Esophagus squamous epithelium (tissue), 5 donors: ENCODE data around the gene ADIPOR2. TPM values are rescaled to one million over a fixed set of nuclear protein-coding genes. Genes with fewer than 3 reads are reported as not detected.
"Not testable (repeated sequence)": the region's sequence is repeated elsewhere in the genome, so short reads cannot be mapped to it uniquely, and the experiment has no call there.

Experiments used
- DNase-seq: peaks from one replicate; lab custom pipeline; 2025; lab: John Stamatoyannopoulos, UW
- H3K27ac ChIP-seq, 4 donors: fragments of 200-600 bp; sonication (generic); one replicate each; pipeline ENCODE4 v1.5.1; 2016 to 2019; ENCODE audit warnings: mild to moderate bottlenecking in 1 of 4
- H3K27me3 ChIP-seq, 4 donors: fragments of 200-600 bp; sonication (generic); 1 replicate in 3 of 4; 2 replicates in 1 of 4; pipeline versions ENCODE4 v1.5.1 to v1.6.0; 2017 to 2021; ENCODE audit warnings: antibody characterized with exemption in 1 of 4
- H3K36me3 ChIP-seq, 3 donors: fragments of 200-600 bp; sonication (generic); one replicate each; pipeline ENCODE4 v1.5.1; 2016 to 2019
- H3K4me1 ChIP-seq, 3 donors: fragments of 200-600 bp; sonication (generic); one replicate each; pipeline ENCODE4 v1.5.1; 2017 to 2019
- H3K4me3 ChIP-seq, 4 donors: fragments of 200-600 bp; sonication (generic); 1 replicate in 3 of 4; 2 replicates in 1 of 4; pipeline ENCODE4 v1.5.1; 2016 to 2019; ENCODE audit warnings: mild to moderate bottlenecking in 2 of 4, moderate library complexity in 1 of 4
- H3K9me3 ChIP-seq, 3 donors: fragments of 200-600 bp; sonication (generic); one replicate each; pipeline ENCODE4 v1.5.1; 2016 to 2019
- POLR2A ChIP-seq, 4 donors: fragments of 450-650 bp; IDR thresholded peaks; one replicate each; pipeline ENCODE4 v1.6.1; 2017; ENCODE audit warnings: antibody characterized with exemption in 4 of 4, mild to moderate bottlenecking in 4 of 4, moderate library complexity in 3 of 4
- WGBS, 2 donors: methylation state at CpG; one replicate each; pipeline ENCODE4 v1.1.5; 2018; 5-methylcytosine and 5-hydroxymethylcytosine counted together
- intact Hi-C: fragments of 100-400 bp; cut with DNase I; formaldehyde crosslinking; loops from one replicate; pipeline ENCODE4 v1.15.0; 2022
- total RNA-seq, 4 donors: library from RNA; depleted of rRNA; stranded (reverse); fragments of >200 nt; gene quantifications; one replicate each; pipeline ENCODE4 v1.1.0, GENCODE V29; 2016
- TF ChIP-seq, protein P1 (sequence below), 6 experiments: fragments of 450-650 bp in 4 of 6; fragments of 200-600 bp in 2 of 6; sonication (generic) in 2 of 6; IDR thresholded peaks; one replicate each; pipeline ENCODE4 v1.5.1; 2016 to 2019; ENCODE audit warnings: antibody characterized with exemption in 6 of 6, mild to moderate bottlenecking in 4 of 6, moderate library complexity in 4 of 6
- donor health status: DM: yes; HTN: yes; CAD: no.

The ADIPOR2 gene
- total RNA-seq, 4 donors from 2014 or later = 29.1 to 49.4 (median 31.1) TPM

DNA sequence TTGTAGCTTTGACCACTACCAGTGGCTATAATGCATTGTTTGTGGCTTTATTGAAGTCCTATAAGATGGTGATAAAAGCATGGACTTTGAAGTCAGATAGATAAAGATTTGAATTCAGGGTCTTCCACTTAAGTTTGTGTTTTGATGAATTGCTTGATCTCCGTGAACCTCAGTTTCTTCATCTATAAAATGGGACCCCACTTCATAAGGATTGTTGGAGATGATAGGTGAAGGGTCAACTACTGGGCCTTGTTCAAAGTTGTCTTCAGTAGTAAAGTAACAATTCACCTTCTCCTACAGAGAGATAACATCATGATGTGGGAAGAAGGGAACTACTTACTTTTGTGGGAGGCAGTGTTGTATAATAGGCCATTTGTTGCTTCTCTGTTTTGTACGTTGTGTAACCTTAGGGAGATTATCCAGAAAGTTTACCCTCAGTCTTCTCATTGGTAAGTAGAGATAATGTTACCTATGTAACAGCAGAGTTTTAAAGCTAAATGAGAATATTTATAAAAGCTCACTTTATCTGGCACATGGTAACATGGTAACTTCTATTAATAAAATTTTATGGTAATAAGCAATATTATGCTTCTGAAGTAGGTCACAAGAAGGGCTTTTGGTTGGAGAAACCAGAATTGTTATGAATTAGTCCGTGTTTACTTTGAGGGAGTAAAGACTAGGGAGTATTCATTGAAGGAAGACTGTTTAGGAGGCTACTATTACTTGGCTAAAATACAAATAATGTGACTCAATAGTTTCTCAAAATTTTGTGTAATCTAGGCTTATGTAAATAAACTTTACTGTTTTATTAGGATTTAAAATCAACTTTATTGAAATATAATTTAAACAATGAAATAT lies 15.1 kb downstream of the ADIPOR2 start:
- no peak for TF ChIP-seq POLR2A (IDR thresholded peaks at IDR 0.05)
- peak overlapping the region in 2 of 4 donors; percentile 11 to 46 for H3K27ac ChIP-seq
- no peaks in the 10 kb centered on the region for H3K27me3 ChIP-seq
- no peak overlapping the region for H3K4me3 ChIP-seq
- no peak for DNase-seq
- H3K36me3 ChIP-seq = no peaks in the 10 kb centered on the region
- 70 to 73% methylated on average over 3 of the region's 3 CpGs for WGBS, 2 donors
- H3K4me1 ChIP-seq = peaks cover 5 to 40% (median 6%) of the 10 kb centered on the region in 3 donors
- intact Hi-C loops = no loop called here
- no peaks in the 10 kb centered on the region for H3K9me3 ChIP-seq

DNA sequence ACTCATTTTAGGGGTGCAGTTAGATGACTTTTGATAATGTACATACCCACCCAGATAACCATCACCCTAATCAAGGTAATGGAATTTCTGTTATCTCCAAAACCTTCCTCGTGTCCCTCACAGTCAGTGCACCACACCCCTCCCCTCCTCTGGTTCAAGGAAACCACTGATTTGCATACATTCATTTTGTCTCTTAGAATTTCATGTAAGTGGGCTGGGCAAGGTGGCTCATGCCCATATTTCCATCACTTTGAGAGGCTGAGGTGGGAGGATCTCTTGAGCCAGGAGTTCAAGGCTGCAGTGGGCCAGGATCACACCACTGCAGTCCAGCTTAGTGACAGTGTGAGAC lies 15.7 kb downstream of the ADIPOR2 start:
- intact Hi-C loops = no loop called here

GRCh38 chr12:1707051-1707450 lies 16.2 kb downstream of the ADIPOR2 start:
- H3K27ac ChIP-seq = peak overlapping the region in 1 of 4 donors; percentile 1
- H3K4me1 ChIP-seq = peaks cover 5 to 46% (median 15%) of the 10 kb centered on the region in 3 donors
- intact Hi-C loops = no loop called here
- no peaks in the 10 kb centered on the region for H3K27me3 ChIP-seq
- H3K9me3 ChIP-seq = no peaks in the 10 kb centered on the region
- DNase-seq = no peak
- WGBS, 2 donors = 80 to 100% methylated on average over 1 of the region's 1 CpG
- H3K4me3 ChIP-seq = no peak overlapping the region
- TF ChIP-seq, protein P1, sequence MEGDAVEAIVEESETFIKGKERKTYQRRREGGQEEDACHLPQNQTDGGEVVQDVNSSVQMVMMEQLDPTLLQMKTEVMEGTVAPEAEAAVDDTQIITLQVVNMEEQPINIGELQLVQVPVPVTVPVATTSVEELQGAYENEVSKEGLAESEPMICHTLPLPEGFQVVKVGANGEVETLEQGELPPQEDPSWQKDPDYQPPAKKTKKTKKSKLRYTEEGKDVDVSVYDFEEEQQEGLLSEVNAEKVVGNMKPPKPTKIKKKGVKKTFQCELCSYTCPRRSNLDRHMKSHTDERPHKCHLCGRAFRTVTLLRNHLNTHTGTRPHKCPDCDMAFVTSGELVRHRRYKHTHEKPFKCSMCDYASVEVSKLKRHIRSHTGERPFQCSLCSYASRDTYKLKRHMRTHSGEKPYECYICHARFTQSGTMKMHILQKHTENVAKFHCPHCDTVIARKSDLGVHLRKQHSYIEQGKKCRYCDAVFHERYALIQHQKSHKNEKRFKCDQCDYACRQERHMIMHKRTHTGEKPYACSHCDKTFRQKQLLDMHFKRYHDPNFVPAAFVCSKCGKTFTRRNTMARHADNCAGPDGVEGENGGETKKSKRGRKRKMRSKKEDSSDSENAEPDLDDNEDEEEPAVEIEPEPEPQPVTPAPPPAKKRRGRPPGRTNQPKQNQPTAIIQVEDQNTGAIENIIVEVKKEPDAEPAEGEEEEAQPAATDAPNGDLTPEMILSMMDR (IDR thresholded peaks at IDR 0.05) = no peak
- no peak for TF ChIP-seq POLR2A (IDR thresholded peaks at IDR 0.05)
- H3K36me3 ChIP-seq = no peaks in the 10 kb centered on the region

More for the DNA sequence above, 15.7 kb downstream of the ADIPOR2 start:
- WGBS, 2 donors = 33 to 45% methylated on average over 1 of the region's 1 CpG
- H3K36me3 ChIP-seq = no peaks in the 10 kb centered on the region
- H3K4me1 ChIP-seq = peaks cover 5 to 46% (median 12%) of the 10 kb centered on the region in 3 donors
- no peak overlapping the region for H3K4me3 ChIP-seq
- TF ChIP-seq, protein P1 (IDR thresholded peaks at IDR 0.05) = no peak
- no peak for TF ChIP-seq POLR2A (IDR thresholded peaks at IDR 0.05)
- H3K27ac ChIP-seq = peak overlapping the region in 1 of 4 donors; percentile 1
- DNase-seq = no peak
- no peaks in the 10 kb centered on the region for H3K9me3 ChIP-seq
- H3K27me3 ChIP-seq = no peaks in the 10 kb centered on the region

DNA sequence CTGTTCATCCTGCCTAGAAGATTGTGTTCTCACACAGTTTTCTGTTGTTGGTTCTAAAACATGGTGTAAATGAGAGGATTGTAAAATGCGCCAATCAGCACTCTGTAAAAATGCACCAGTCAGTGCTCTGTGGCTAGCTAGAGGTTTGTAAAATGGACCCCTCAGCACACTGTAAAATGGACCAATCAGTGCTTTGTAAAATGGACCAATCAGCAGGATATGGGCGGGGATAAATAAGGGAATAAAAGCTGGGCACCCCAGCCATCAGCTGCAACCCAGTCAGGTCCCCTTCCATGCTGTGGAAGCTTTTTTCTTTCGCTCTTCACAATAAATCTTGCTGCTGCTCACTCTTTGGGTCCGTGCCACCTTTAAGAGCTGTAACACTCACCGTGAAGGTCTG lies 19.1 kb downstream of the ADIPOR2 start:
- WGBS, 2 donors = 99 to 100% methylated on average over 5 of the region's 5 CpGs
- intact Hi-C loops, H3K27me3 ChIP-seq, DNase-seq, H3K9me3 ChIP-seq, H3K4me3 ChIP-seq, H3K27ac ChIP-seq: not testable (repeated sequence)
- Histone ChIP-seq H3K36me3 (peaks cover 0 to 18% (median 0%) of the 10 kb centered on the region in 3 donors), H3K4me1 (peaks cover 5 to 45% (median 15%) of the 10 kb centered on the region in 3 donors)

DNA sequence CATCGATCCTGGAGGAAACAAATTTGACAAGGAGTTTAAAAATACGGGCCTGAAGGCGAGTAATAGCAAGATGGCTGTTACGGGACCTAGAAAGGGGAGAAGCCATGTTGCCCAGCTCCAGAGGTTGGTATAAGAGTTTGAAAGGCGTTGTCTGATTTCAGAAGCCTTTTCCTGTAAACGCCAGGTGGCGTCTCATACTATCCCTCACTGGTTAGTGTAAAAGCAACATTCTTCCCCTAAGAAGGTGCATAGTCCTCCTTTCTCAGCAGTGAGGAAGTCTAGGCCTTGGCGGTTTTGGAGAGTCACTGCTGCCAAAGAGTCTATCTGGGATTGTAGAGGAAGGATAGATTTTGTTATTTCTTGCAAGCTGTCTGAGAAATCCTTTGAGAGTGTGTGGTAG lies 20.0 kb downstream of the ADIPOR2 start:
- Histone ChIP-seq H3K4me1 (peaks cover 1 to 44% (median 15%) of the 10 kb centered on the region in 3 donors), H3K36me3 (peaks cover 0 to 27% (median 0%) of the 10 kb centered on the region in 3 donors)
- WGBS, 2 donors = 85 to 96% methylated on average over 7 of the region's 8 CpGs
- H3K9me3 ChIP-seq, DNase-seq, intact Hi-C loops, H3K27ac ChIP-seq, H3K27me3 ChIP-seq, H3K4me3 ChIP-seq: not testable (repeated sequence)

DNA sequence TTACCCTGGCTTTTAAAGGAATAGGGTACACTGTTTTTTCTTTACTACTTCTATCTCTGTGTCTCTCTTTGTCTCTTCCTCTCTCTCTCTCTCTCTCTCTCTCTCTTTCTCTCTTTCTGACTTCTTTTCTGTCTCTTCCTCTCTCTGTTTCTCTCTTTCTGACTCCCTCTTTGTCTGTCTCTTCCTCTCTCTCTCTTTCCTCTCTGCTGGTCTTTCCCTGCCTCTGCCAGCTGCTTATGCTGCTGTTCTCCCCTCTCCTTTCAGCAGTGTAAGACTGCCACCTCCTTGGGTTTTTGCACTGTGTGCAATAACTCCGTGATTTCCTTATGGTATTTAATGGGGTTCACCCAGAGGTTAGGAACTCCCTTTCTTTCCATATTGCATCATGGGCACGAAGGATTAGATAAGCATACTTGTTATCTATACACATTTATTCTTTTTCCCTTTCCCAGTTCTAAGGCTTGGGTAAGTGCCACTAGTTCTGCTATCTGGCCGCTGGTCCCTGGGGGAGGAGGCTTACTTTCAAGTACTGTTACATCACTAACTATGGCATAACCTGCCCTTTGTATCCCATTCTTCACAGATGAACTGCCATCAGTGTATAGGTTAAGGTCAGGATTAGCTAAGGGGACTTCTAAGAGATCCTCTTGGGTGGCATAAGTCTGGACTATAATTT lies 20.8 kb downstream of the ADIPOR2 start:
- H3K4me3 ChIP-seq, H3K27me3 ChIP-seq, DNase-seq, H3K27ac ChIP-seq, intact Hi-C loops, H3K9me3 ChIP-seq: not testable (repeated sequence)
- Histone ChIP-seq H3K4me1 (peaks cover 0 to 44% (median 11%) of the 10 kb centered on the region in 3 donors), H3K36me3 (peaks cover 0 to 27% (median 0%) of the 10 kb centered on the region in 3 donors)
- WGBS, 2 donors = 28 to 33% methylated on average over 3 of the region's 3 CpGs

DNA sequence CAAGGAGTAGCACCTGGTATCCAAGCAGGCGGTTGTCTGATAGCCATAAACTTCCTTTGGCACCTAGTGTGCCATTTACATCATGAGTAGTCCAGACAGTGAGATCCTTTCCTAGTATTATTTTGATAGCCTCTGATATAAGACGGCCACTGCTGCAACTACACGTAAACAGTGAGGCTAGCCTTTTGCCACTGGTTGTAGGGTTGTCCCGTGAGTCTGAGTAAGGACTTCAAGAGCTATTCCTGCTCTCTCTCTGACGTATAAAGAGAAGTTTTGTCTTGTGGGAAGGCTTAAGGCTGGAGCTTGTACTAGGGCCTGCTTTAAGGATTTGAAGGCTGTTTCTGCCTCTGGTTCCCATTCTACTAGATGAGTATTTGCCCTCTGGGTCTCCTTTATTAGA lies 21.4 kb downstream of the ADIPOR2 start:
- DNase-seq, H3K9me3 ChIP-seq, H3K27ac ChIP-seq, intact Hi-C loops, H3K27me3 ChIP-seq, H3K4me3 ChIP-seq: not testable (repeated sequence)
- WGBS, 2 donors = 98 to 100% methylated on average over 5 of the region's 5 CpGs
- H3K36me3 ChIP-seq = peaks cover 0 to 27% (median 0%) of the 10 kb centered on the region in 3 donors
- H3K4me1 ChIP-seq = peaks cover 0 to 42% (median 9%) of the 10 kb centered on the region in 3 donors

- H3K27ac ChIP-seq, intact Hi-C loops, DNase-seq, H3K4me3 ChIP-seq, H3K9me3 ChIP-seq, H3K27me3 ChIP-seq: not testable (repeated sequence)
- H3K36me3 ChIP-seq = peaks cover 0 to 27% (median 0%) of the 10 kb centered on the region in 3 donors
- 93 to 95% methylated on average over 3 to 5 of the region's 5 CpGs for WGBS, 2 donors
- peaks cover 0 to 46% (median 9%) of the 10 kb centered on the region in 3 donors for H3K4me1 ChIP-seq
These were observed 22.0 kb downstream of the ADIPOR2 start for GRCh38 chr12:1712852-1713251.

- H3K4me1 ChIP-seq = peaks cover 0 to 51% (median 14%) of the 10 kb centered on the region in 3 donors
- DNase-seq, H3K27me3 ChIP-seq, H3K9me3 ChIP-seq, intact Hi-C loops, H3K27ac ChIP-seq, H3K4me3 ChIP-seq: not testable (repeated sequence)
- H3K36me3 ChIP-seq = peaks cover 0 to 27% (median 0%) of the 10 kb centered on the region in 3 donors
- WGBS, 2 donors = 91 to 95% methylated on average over 11 to 12 of the region's 14 CpGs
These were observed 23.0 kb downstream of the ADIPOR2 start for GRCh38 chr12:1713783-1714348.

DNA sequence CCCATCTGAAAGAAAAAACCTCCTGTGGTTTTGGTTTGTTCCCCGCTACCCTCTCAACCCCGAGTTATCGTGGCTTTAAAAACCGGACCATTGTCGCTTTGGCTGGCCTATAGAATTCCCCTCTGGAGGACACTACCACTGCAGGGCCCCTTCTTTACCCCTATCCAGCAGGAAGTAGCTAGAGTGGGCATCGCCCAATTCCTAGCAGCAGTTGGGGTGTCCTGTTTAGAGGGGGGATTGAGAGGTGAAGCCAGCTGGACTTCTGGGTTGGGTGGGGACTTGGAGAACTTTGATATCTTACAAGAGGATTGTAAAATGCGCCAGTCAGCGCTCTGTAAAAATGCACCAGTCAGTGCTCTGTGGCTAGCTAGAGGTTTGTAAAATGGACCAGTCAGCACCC lies 24.6 kb downstream of the ADIPOR2 start:
- 97 to 100% methylated on average over 3 to 6 of the region's 8 CpGs for WGBS, 2 donors
- intact Hi-C loops, H3K27ac ChIP-seq, DNase-seq, H3K4me3 ChIP-seq, H3K27me3 ChIP-seq, H3K9me3 ChIP-seq: not testable (repeated sequence)
- peaks cover 0 to 58% (median 20%) of the 10 kb centered on the region in 3 donors for H3K4me1 ChIP-seq
- peaks cover 0 to 27% (median 0%) of the 10 kb centered on the region in 3 donors for H3K36me3 ChIP-seq
